GM10847 (cell line): ENCODE measurements around the gene SERBP1.

Experiments
- POLR2A ChIP-seq: IDR thresholded peaks from 2 replicates; pipeline ENCODE4 v1.6.1; 2011; ENCODE audit not compliant: insufficient read length; ENCODE audit errors: extremely low read depth

Gene SERBP1

GRCh38 chr1:67457247-67457646 lies 27.0 kb upstream of the SERBP1 start:
- no peak for TF ChIP-seq POLR2A

DNA sequence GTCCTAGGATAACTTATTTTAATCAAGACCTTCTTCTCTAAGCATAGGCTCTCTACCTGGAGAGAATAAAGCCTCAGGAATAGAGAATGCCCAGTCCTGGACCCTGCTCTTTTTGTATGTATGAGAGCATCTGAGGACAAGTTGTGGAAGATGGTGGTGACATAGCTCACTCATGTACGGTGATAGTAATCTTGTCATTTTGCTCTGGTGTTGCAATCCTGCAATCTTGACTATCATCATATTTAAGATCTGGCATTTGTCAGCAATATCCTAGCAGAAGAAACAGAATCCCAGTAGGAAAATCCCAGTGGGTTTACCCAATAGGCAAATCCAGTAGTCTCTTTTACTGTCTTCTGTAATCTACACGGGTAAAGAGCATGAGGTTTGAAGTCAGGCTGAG lies 21.6 kb upstream of the SERBP1 start:
- no peak for TF ChIP-seq POLR2A

DNA sequence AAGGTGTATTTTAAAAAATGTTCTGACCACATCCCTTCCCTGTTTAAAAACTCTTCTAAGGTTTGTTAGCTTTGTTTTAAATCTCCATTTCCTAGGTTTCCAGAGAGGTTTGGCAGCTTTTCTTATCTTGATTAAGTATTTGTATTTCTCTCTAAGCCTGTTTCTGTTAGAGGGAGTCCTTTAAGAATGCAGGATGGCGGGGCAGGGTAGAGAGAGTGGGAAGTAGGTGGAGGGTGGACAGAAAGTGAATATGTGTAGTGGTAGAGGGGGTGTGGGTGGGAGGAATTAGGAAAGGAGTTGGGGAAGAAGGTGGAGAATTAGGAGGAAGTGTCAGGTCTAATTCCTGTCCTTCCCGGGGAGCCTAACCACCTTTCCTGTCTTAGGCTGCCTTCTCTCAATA lies 21.2 kb upstream of the SERBP1 start:
- TF ChIP-seq POLR2A: no peak

DNA sequence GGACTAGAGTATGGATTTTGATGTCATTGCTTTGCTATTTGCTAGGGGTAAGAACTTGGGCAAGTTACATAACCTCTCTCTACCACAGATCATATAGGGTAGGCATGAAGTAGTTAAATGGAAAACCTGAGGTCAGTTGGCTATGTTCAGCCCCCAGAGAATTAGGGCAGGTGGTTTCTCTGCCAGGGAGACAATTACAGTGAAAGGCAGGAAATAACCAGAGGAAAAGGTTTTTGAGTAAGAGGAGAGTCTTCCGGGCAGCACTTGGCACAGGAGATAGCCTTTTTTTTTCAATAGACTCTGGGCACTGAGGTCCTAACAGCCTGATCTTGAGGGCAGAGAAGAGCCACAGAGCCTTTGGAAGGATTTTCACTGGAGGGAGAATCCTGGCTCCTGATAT lies 16.7 kb upstream of the SERBP1 start:
- TF ChIP-seq POLR2A: no peak

DNA sequence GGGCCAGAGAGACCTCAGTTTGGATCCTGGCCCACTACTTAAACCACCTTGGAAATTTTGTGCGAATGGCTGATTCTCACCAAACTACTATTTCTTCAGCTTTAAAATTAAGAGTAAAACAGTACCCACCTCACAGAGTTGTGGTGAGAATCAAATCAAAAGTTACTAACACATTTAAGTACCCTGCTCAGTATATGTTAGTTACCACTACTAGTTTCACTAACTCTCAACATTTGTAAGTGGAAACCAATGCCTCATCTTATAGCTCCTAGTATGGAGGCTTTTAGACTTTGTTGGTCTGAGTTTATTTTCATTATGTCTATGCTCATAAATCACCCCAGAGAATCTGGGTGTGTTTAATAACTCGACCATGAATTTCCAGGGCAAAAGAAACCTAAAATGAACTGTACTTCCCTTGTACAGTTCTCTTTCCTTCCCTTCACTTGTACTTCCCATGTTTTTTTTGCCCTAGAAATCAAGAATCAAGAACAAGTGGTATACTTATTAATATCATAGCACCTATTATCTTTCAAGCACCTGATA lies 11.6 kb upstream of the SERBP1 start:
- TF ChIP-seq POLR2A: no peak

DNA sequence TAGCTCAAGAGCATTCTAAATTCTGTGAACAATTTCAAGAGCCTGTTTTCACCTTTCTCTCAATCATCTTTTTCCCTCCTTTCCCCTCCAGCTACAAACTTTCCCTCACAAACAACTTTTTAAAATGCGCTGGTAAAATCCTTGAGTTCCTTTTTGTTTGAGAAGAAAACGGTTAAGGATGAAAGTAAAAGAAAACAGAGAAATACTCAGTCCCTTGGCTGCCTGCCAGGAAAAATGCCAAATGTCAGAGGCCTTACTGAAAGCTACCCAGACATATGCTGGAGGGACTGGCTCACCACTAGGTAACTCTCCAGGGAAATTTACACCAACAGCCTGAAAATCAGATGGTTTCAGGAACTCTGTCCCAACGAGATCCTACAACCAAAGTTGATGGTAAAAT lies 11.0 kb upstream of the SERBP1 start:
- TF ChIP-seq POLR2A: no peak

GRCh38 chr1:67440339-67440738 lies 10.1 kb upstream of the SERBP1 start:
- no peak for TF ChIP-seq POLR2A

DNA sequence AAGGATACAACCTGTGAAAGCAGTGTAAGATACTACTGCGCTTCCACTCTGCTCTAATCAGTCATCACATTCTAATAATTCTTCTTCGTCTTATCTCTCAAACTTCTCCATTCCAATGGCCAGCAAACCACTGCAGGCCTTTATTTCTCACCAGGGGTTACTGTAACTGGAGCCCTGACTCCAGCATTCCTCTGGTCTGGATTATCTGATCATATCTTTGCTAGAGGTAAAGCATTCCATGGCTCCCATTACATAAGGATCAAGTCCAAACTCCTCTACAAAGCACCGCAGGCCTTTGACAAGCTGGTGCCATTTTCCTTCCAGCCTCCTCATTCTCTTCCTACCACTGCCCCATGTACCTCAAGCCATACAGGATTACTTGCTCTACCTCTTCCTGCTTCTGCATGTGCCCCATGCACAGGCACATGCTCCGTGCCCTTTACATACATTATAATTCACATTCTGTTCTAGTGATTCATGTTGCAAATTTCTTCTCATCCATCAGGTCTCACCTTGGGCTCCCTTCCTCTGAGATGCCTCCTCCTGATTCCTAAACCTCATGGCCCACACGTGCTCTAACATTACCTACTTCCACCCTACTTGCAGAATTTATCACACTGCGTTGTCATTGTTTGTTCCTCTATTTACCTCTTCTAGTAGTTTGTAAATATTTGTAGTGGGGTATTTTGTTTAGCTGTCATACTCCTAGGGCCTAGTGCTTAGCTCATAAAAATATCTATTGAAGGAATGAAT lies 9.3 kb upstream of the SERBP1 start:
- no peak for TF ChIP-seq POLR2A

DNA sequence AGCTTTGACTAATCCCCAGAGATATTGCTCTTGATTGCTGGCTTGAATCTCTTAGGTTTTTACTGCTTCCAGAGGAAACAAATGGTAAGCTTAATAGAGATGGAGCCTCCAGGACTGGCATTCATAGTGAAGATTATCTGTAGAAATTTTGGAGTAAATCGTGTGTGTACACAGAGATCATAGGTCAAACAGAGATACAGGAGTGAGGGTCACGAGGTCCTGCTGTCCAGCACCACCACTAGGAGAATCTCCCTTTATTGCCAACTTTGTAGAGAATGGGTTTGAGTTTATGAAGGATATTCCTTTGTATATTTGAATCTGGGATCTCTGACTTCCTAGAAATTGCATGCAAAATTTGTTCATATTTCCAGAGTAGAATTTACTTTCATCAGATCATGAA lies 7.8 kb upstream of the SERBP1 start:
- TF ChIP-seq POLR2A: no peak

DNA sequence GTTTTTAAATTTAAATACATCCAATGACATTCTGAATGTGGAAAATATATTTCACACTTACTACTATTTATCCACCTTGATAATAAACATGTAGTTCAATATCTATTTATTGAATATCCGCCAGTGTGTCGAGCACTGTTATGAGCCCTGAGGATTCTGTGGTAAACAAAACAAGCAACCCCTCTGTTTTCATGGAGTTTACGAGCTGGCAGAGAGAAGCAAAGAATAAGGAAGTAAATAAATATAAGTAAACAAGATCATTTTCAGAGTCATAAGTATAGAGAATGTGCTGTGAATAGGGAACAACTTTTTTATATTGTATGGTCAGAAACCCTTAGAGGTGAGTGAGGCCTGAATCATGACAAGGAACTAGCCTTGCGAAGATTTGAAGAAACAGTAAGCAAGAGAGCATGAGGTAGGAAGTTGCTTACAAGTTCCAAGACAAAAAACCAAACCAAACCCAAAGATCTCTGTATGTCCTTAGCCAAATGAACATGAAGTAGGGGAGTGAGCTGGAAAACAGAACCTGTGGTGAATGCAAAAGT lies 6.4 kb upstream of the SERBP1 start:
- no peak for TF ChIP-seq POLR2A

DNA sequence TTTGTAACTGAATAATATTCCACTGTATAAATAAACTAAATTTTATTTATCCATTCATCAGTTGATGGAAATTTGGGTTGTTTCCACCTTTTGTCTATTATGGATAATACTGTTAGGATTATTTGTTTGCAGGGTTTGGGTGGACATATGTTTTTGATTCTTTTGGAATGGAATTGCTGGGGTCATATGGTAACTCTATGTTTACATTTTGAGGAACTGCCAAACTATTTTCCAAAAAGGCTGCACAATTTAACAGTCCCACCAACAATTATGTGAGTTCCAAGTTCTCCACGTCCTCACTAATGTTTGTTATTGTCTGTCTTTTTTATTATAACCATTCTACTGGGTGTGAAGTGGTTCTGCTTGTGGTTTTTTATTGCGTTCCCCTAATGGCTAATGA lies 4.3 kb upstream of the SERBP1 start:
- TF ChIP-seq POLR2A: no peak

DNA sequence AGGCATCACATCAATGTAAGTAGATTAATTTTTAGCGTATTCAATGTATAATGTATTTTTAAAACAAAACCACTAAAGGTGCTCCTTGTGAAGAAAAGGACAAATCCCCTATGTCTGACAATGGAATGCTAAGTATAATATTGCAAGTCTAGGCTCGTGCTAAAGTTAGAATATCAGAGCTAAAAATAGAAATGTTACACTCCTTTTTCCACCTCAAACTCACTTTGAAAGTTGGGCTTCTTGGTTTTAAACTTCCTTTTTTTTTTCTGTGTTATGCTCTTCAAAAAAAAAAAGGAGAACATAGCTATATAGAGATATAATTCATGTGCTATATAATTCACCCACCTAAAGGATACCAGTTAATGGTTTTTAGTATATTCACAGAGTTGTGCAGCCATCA lies 3.6 kb upstream of the SERBP1 start:
- no peak for TF ChIP-seq POLR2A

DNA sequence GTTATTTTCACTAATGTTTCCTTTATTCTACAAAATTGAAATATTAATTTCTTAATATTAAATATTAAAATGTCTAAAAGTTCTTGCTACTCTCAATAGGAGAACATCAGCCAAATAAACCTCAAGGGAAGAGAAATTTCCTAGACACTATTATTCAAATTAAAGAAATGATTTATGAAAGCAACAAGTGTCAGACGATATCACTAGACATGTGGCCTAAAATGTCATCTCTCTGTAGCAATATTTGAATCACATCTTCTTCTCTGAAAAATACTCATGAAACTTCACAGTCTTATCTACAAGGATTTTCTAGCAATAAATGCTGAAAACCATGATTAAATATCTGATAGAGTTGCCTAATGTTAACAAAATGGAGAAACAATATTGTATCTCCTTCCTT lies 2.5 kb upstream of the SERBP1 start:
- TF ChIP-seq POLR2A: no peak

- no peak for TF ChIP-seq POLR2A
These were observed 1.8 kb upstream of the SERBP1 start for GRCh38 chr1:67431869-67432578.

GRCh38 chr1:67431156-67431765 lies 1.1 kb upstream of the SERBP1 start:
- no peak for TF ChIP-seq POLR2A

GRCh38 chr1:67429528-67430357 lies 459 bp downstream of the SERBP1 start:
- no peak for TF ChIP-seq POLR2A
